Cardiac muscle cell (in vitro differentiated cells and primary cell): ENCODE measurements around the gene ADGRA3. TPM values are rescaled to one million over a fixed set of nuclear protein-coding genes. Genes with fewer than 3 reads are reported as not detected.
"Not testable (repeated sequence)": the region's sequence is repeated elsewhere in the genome, so short reads cannot be mapped to it uniquely, and the experiment has no call there.

Experiments
- DNase-seq, 2 donors: peaks; one replicate each; pipeline versions ENCODE4 v3.0.0 to v3.0.0-alpha.2; 2010 to 2017; ENCODE audit warnings: low read depth in 1 of 2, low spot score in 1 of 2
- H3K27ac ChIP-seq: fragments of 200-600 bp; sonication (generic); 2 replicates; pipeline ENCODE4 v1.5.1; 2016
- H3K27me3 ChIP-seq: fragments of 200-600 bp; sonication (generic); 2 replicates; pipeline ENCODE4 v1.6.0; 2016; ENCODE audit warnings: control low read depth
- H3K36me3 ChIP-seq: fragments of 200-600 bp; sonication (generic); 2 replicates; pipeline ENCODE4 v1.5.1; 2016; ENCODE audit warnings: control low read depth
- H3K4me1 ChIP-seq: fragments of 200-600 bp; sonication (generic); 2 replicates; pipeline ENCODE4 v1.8.1; 2017; ENCODE audit warnings: low read depth, mild to moderate bottlenecking, mixed run types
- H3K4me3 ChIP-seq: fragments of 200-600 bp; sonication (generic); 2 replicates; pipeline ENCODE4 v1.5.1; 2016; ENCODE audit warnings: mild to moderate bottlenecking
- H3K9me3 ChIP-seq: fragments of 200-600 bp; sonication (generic); 2 replicates; pipeline ENCODE4 v1.5.1; 2017; ENCODE audit warnings: low read depth, mild to moderate bottlenecking, control low read depth
- CTCF ChIP-seq: IDR thresholded peaks from 2 replicates; pipeline ENCODE4 v1.5.1; 2012; ENCODE audit warnings: low read depth, mild to moderate bottlenecking, low read length
- polyA plus RNA-seq: library from polyadenylated mRNA; unstranded; fragments of >200 nt; fragmentation: Nextera tagmentation; extraction: Ambion mirVana; gene quantifications from 2 replicates; pipeline ENCODE4 v1.2.1, GENCODE V29; 2016
- total RNA-seq: library from RNA; depleted of rRNA; stranded (reverse); fragments of >200 nt; gene quantifications from 2 replicates; pipeline ENCODE4 v1.2.3, GENCODE V29; 2016

The ADGRA3 gene
- total and polyA plus RNA-seq, 2 experiments from 2014 or later: 29.3 to 41.1 TPM

GRCh38 chr4:22480675-22481327 lies 35.1 kb downstream of the ADGRA3 start:
- Histone ChIP-seq H3K9me3 (no peaks in the 10 kb centered on the region), H3K4me3 (no peak overlapping the region), H3K4me1 (peaks cover 16% of the 10 kb centered on the region), H3K27me3 (no peaks in the 10 kb centered on the region), H3K27ac (no peak overlapping the region), H3K36me3 (no peaks in the 10 kb centered on the region)
- no peak for DNase-seq
- no peak for TF ChIP-seq CTCF

- Histone ChIP-seq H3K36me3 (no peaks in the 10 kb centered on the region), H3K9me3 (no peaks in the 10 kb centered on the region), H3K27ac (no peak overlapping the region), H3K4me1 (peaks cover 9% of the 10 kb centered on the region), H3K4me3 (no peak overlapping the region), H3K27me3 (no peaks in the 10 kb centered on the region)
- TF ChIP-seq CTCF: no peak
- no peak for DNase-seq
Measured at GRCh38 chr4:22478426-22478825, 37.4 kb downstream of the ADGRA3 start.

- H3K27ac ChIP-seq: no peak overlapping the region
- peaks cover 3% of the 10 kb centered on the region for H3K36me3 ChIP-seq
- TF ChIP-seq CTCF: no peak
- no peak for DNase-seq
- peaks cover 3% of the 10 kb centered on the region for H3K4me1 ChIP-seq
- H3K9me3 ChIP-seq: no peaks in the 10 kb centered on the region
- H3K27me3 ChIP-seq: no peaks in the 10 kb centered on the region
- no peak overlapping the region for H3K4me3 ChIP-seq
Measured at GRCh38 chr4:22477813-22478182, 38.1 kb downstream of the ADGRA3 start.

- H3K27ac ChIP-seq: no peak overlapping the region
- H3K27me3 ChIP-seq: no peaks in the 10 kb centered on the region
- H3K36me3 ChIP-seq: peaks cover 3% of the 10 kb centered on the region
- no peak for DNase-seq
- no peaks in the 10 kb centered on the region for H3K9me3 ChIP-seq
- TF ChIP-seq CTCF: no peak
- H3K4me3 ChIP-seq: no peak overlapping the region
- peaks cover 8% of the 10 kb centered on the region for H3K4me1 ChIP-seq
Measured at GRCh38 chr4:22477136-22477812, 38.6 kb downstream of the ADGRA3 start.

- Histone ChIP-seq H3K27ac (no peak overlapping the region), H3K27me3 (no peaks in the 10 kb centered on the region), H3K9me3 (no peaks in the 10 kb centered on the region), H3K4me3 (no peak overlapping the region), H3K4me1 (peaks cover 17% of the 10 kb centered on the region), H3K36me3 (peaks cover 3% of the 10 kb centered on the region)
- TF ChIP-seq CTCF: no peak
- DNase-seq: no peak
Measured at GRCh38 chr4:22476011-22476410, 39.9 kb downstream of the ADGRA3 start.

- H3K9me3 ChIP-seq, H3K4me3 ChIP-seq, H3K27ac ChIP-seq, H3K27me3 ChIP-seq, H3K36me3 ChIP-seq: not testable (repeated sequence)
- peaks cover 16% of the 10 kb centered on the region for H3K4me1 ChIP-seq
- peak in 1 of 2 donors; percentile 79 for DNase-seq
Measured at GRCh38 chr4:22475311-22475646, 40.6 kb downstream of the ADGRA3 start.
